ENCODE measurements around the gene GPR162. TPM values are rescaled to one million over a fixed set of nuclear protein-coding genes. Genes with fewer than 3 reads are reported as not detected.

Gene GPR162
- total RNA-seq, 2 experiments from 2014 or later = 0.54 to 0.76 TPM

- Mint-ChIP-seq H3K36me3 (peaks cover 23% of the 10 kb centered on the region), H3K9me3 (no peaks in the 10 kb centered on the region), H3K4me1 (peaks cover 27% of the 10 kb centered on the region), H3K4me3 (peak overlapping the region; percentile 97), H3K27me3 (no peaks in the 10 kb centered on the region), H3K27ac (no peak overlapping the region)
- no peak for DNase-seq
These were observed 27.8 kb downstream of the GPR162 start for GRCh38 chr12:6849427-6849826.

GRCh38 chr12:6849976-6850560, 28.4 kb downstream of the GPR162 start:
- Mint-ChIP-seq H3K4me3 (peak overlapping the region; percentile 97), H3K4me1 (peaks cover 29% of the 10 kb centered on the region), H3K27me3 (no peaks in the 10 kb centered on the region), H3K27ac (no peak overlapping the region), H3K9me3 (no peaks in the 10 kb centered on the region), H3K36me3 (peaks cover 21% of the 10 kb centered on the region)
- DNase-seq = no peak

- Mint-ChIP-seq H3K4me1 (peaks cover 29% of the 10 kb centered on the region), H3K9me3 (no peaks in the 10 kb centered on the region), H3K4me3 (peak overlapping the region; percentile 97), H3K27me3 (no peaks in the 10 kb centered on the region), H3K27ac (peak overlapping the region; percentile 95), H3K36me3 (peaks cover 21% of the 10 kb centered on the region)
- no peak for DNase-seq
These were observed 29.2 kb downstream of the GPR162 start for GRCh38 chr12:6850796-6851152.

- Mint-ChIP-seq H3K4me1 (peaks cover 29% of the 10 kb centered on the region), H3K9me3 (no peaks in the 10 kb centered on the region), H3K4me3 (peak within 1 kb of the TSS; percentile 97), H3K27me3 (no peaks in the 10 kb centered on the region), H3K36me3 (peaks cover 22% of the 10 kb centered on the region), H3K27ac (peak within 1 kb of the TSS; percentile 95)
- peak; percentile 91 for DNase-seq
These were observed 29.7 kb downstream of the GPR162 start, which contains the start of gene CDCA3 for GRCh38 chr12:6851153-6851920. Gene CDCA3 (minus strand): TSS chr12:6851286. CDS start chr12:6850952, 334 bp downstream.

- peak; percentile 99 for DNase-seq
- Mint-ChIP-seq H3K9me3 (no peaks in the 10 kb centered on the region), H3K36me3 (peaks cover 20% of the 10 kb centered on the region), H3K4me3 (peak within 1 kb of the TSS; percentile 97), H3K27me3 (no peaks in the 10 kb centered on the region), H3K4me1 (peaks cover 29% of the 10 kb centered on the region), H3K27ac (peak within 1 kb of the TSS; percentile 95)
These were observed 30.5 kb downstream of the GPR162 start, which contains the start of gene USP5 for GRCh38 chr12:6851921-6852650. Gene USP5 (plus strand): TSS chr12:6852150. CDS start chr12:6852180, 30 bp downstream.

- Mint-ChIP-seq H3K27me3 (no peaks in the 10 kb centered on the region), H3K4me3 (peak overlapping the region; percentile 97), H3K27ac (peak overlapping the region; percentile 95), H3K9me3 (no peaks in the 10 kb centered on the region), H3K4me1 (peaks cover 29% of the 10 kb centered on the region), H3K36me3 (peaks cover 24% of the 10 kb centered on the region)
- DNase-seq = peak; percentile 72
These were observed 31.2 kb downstream of the GPR162 start for GRCh38 chr12:6852651-6853354.

GRCh38 chr12:6853626-6854025, 32.0 kb downstream of the GPR162 start:
- Mint-ChIP-seq H3K27ac (peak overlapping the region; percentile 95), H3K36me3 (peaks cover 24% of the 10 kb centered on the region), H3K4me3 (peak overlapping the region; percentile 97), H3K4me1 (peaks cover 29% of the 10 kb centered on the region), H3K9me3 (no peaks in the 10 kb centered on the region), H3K27me3 (no peaks in the 10 kb centered on the region)
- DNase-seq = no peak

GRCh38 chr12:6854036-6854435, 32.4 kb downstream of the GPR162 start:
- H3K27ac Mint-ChIP-seq = peak overlapping the region; percentile 95
- H3K9me3 Mint-ChIP-seq = no peaks in the 10 kb centered on the region
- H3K4me1 Mint-ChIP-seq = peaks cover 29% of the 10 kb centered on the region
- H3K36me3 Mint-ChIP-seq = peaks cover 25% of the 10 kb centered on the region
- no peaks in the 10 kb centered on the region for H3K27me3 Mint-ChIP-seq
- peak overlapping the region; percentile 97 for H3K4me3 Mint-ChIP-seq
- no peak for DNase-seq

GRCh38 chr12:6855322-6855721, 33.7 kb downstream of the GPR162 start:
- H3K4me3 Mint-ChIP-seq = no peak overlapping the region
- H3K9me3 Mint-ChIP-seq = no peaks in the 10 kb centered on the region
- peaks cover 26% of the 10 kb centered on the region for H3K36me3 Mint-ChIP-seq
- H3K27ac Mint-ChIP-seq = no peak overlapping the region
- H3K4me1 Mint-ChIP-seq = peaks cover 18% of the 10 kb centered on the region
- no peaks in the 10 kb centered on the region for H3K27me3 Mint-ChIP-seq
- no peak for DNase-seq

- no peaks in the 10 kb centered on the region for H3K27me3 Mint-ChIP-seq
- H3K4me1 Mint-ChIP-seq = peaks cover 7% of the 10 kb centered on the region
- H3K36me3 Mint-ChIP-seq = peaks cover 39% of the 10 kb centered on the region
- H3K9me3 Mint-ChIP-seq = no peaks in the 10 kb centered on the region
- H3K27ac Mint-ChIP-seq = no peak overlapping the region
- H3K4me3 Mint-ChIP-seq = no peak overlapping the region
- DNase-seq = no peak
These were observed 37.2 kb downstream of the GPR162 start for GRCh38 chr12:6858799-6859198.

- Mint-ChIP-seq H3K27ac (no peak overlapping the region), H3K27me3 (no peaks in the 10 kb centered on the region), H3K9me3 (no peaks in the 10 kb centered on the region), H3K36me3 (peaks cover 42% of the 10 kb centered on the region), H3K4me3 (no peak overlapping the region), H3K4me1 (no peaks in the 10 kb centered on the region)
- DNase-seq = no peak
These were observed 38.5 kb downstream of the GPR162 start for GRCh38 chr12:6860116-6860515.

- H3K9me3 Mint-ChIP-seq = no peaks in the 10 kb centered on the region
- H3K4me3 Mint-ChIP-seq = no peak overlapping the region
- DNase-seq = no peak
- no peak overlapping the region for H3K27ac Mint-ChIP-seq
- peaks cover 5% of the 10 kb centered on the region for H3K4me1 Mint-ChIP-seq
- peaks cover 38% of the 10 kb centered on the region for H3K36me3 Mint-ChIP-seq
- no peaks in the 10 kb centered on the region for H3K27me3 Mint-ChIP-seq
These were observed 39.3 kb downstream of the GPR162 start for GRCh38 chr12:6860942-6861341.

GRCh38 chr12:6861391-6861790, 39.8 kb downstream of the GPR162 start:
- Mint-ChIP-seq H3K27me3 (no peaks in the 10 kb centered on the region), H3K27ac (no peak overlapping the region), H3K36me3 (peaks cover 38% of the 10 kb centered on the region), H3K4me3 (no peak overlapping the region), H3K4me1 (peaks cover 10% of the 10 kb centered on the region), H3K9me3 (no peaks in the 10 kb centered on the region)
- DNase-seq = no peak

- no peak overlapping the region for H3K4me3 Mint-ChIP-seq
- H3K9me3 Mint-ChIP-seq = no peaks in the 10 kb centered on the region
- no peak for DNase-seq
- peaks cover 18% of the 10 kb centered on the region for H3K4me1 Mint-ChIP-seq
- peaks cover 36% of the 10 kb centered on the region for H3K36me3 Mint-ChIP-seq
- no peaks in the 10 kb centered on the region for H3K27me3 Mint-ChIP-seq
- no peak overlapping the region for H3K27ac Mint-ChIP-seq
These were observed 41.4 kb downstream of the GPR162 start for GRCh38 chr12:6863033-6863432.
